HG03457 (cell line): ENCODE results near the gene SLFN5.
"Not testable (repeated sequence)": the region's sequence is repeated elsewhere in the genome, so short reads cannot be mapped to it uniquely, and the experiment has no call there.

ENCODE experiments used
- ATAC-seq: cut with Tn5 transposase; IDR thresholded peaks from one replicate; pipeline ENCODE4 v1.9.1; 2021; ENCODE audit warnings: moderate number of reproducible peaks; ENCODE audit not compliant: unreplicated experiment

SLFN5 gene

DNA sequence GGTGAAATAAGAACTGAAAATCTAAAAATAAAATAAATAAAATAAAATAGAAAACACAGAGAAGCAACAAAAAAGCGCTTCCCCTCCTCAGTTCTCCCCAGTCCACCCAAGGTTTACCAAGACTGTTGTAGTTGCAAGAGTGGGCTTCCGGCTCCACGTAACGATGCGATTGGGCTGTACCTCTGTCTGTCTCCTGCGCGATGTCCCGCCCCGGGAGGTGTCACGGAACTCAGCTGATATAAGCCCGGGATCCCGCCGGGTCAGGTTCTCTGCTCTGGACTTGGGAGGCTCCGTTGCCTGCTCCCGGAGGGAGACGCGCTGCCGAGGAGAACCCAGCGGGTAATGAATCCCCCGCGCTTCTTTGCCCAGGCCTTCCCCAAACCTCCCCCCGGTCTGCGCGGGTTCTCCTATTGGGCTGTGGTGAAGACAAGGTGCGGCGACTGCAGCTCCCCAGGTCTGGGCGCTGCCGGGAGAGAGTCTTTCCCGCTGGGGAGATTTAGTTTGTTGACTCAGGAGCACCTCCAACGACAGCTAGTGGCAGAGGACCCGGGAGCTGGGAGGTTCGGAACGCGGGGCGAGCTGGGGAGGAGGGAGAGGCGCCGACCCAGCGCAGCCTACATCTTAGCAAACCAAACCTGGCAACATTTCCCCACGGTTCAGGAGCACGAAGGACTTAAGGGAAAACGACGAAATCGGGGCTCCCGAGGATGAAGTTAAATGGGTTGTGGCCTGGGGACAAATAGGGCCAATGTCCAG lies at the start of gene SLFN5:
Gene SLFN5, plus strand, starts transcription at position 268 of the 756 bp plus-strand sequence. CDS start 15,619 bp downstream, outside the sequence.
- ATAC-seq, result peak; percentile 50

- ATAC-seq, result not testable (repeated sequence)
These were observed 48.9 kb upstream of the SLFN5 start, which contains the start of gene SLC35G3 for GRCh38 chr17:35194001-35194400. SLC35G3 (minus strand) TSS chr17:35194393; CDS start chr17:35194307, 86 bp downstream.

DNA sequence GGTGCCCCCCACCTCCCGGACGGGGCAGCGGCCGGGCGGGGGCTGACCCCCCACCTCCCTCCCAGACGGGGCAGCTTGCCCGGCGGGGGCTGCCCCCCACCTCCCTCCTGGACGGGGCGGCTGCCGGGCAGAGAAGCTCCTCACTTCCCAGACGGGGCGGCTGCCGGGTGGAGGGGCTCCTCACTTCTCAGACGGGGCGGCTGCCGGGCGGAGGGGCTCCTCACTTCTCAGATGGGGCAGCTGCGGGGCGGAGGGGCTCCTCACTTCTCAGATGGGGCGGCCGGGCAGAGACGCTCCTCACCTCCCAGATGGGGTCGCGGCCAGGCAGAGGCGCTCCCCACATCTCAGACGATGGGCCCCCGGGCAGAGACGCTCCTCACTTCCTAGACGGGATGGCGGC lies 47.8 kb upstream of the SLFN5 start:
- ATAC-seq, result not testable (repeated sequence)

DNA sequence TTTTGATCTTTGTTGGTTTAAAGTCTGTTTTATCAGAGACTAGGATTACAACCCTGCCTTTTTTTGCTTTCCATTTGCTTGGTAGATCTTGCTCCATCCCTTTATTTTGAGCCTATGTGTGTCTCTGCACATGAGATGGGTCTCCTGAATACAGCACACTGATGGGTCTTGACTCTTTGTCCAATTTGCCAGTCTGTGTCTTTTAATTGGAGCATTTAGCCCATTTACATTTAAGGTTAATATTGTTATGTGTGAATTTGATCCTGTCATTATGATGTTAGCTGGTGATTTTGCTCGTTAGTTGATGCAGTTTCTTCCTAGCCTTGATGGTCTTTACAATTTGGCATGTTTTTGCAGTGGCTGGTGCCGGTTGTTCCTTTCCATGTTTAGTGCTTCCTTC lies 40.3 kb upstream of the SLFN5 start:
- not testable (repeated sequence) for ATAC-seq

- ATAC-seq, result no peak
These were observed 32.1 kb upstream of the SLFN5 start for GRCh38 chr17:35210741-35211140.

- no peak for ATAC-seq
These were observed 30.2 kb upstream of the SLFN5 start for GRCh38 chr17:35212668-35213067.

DNA sequence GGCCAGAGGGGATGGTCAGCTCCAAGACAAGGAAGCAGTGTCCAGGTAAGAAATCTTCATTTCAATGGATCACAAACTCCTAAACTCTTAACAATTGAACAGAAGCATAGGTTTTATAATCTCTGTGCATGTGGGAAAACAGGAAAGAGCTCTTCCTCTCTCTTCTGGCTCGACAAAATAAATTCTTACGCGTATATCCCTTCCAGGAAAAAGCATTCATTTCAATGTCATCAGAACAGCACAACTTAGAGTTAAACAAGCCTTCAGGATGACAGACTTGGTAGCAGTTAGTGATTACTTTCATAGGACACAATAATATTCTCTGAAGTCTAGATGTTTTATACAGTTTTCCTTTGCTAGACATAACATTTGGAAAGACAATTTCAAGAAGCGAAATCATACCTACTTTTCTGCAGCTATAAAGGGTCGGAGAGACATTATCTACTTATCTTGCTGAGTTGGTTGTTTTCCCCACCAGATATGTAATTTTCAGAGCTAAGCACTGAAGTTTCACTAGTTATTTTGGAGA lies 29.4 kb upstream of the SLFN5 start:
- no peak for ATAC-seq

GRCh38 chr17:35214192-35214591 lies 28.7 kb upstream of the SLFN5 start:
- no peak for ATAC-seq

GRCh38 chr17:35214631-35215273 lies 28.1 kb upstream of the SLFN5 start:
- ATAC-seq, result no peak

- no peak for ATAC-seq
These were observed 25.8 kb upstream of the SLFN5 start for GRCh38 chr17:35217107-35217506.

GRCh38 chr17:35218915-35219314 lies 24.0 kb upstream of the SLFN5 start:
- ATAC-seq, result no peak

GRCh38 chr17:35222452-35222851 lies 20.4 kb upstream of the SLFN5 start:
- no peak for ATAC-seq

DNA sequence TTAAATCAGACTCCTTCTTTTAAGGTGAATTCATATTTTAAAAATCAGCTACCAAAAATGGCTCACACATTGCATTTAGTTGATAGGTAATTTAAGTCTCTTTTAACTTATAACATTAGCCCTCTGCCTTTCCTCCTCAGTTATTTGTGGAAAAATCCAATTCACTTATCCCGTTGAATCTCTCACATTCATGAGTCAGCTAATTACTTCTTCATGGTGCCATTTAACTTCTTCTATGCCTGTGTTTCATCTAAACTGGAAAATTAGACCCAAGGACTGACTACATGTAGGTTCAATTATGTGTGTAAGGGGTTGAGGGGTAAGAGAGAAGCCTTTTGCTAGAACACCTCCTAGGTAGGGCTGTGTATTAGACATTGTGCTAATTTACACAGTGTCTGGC lies 18.4 kb upstream of the SLFN5 start:
- ATAC-seq, result no peak

DNA sequence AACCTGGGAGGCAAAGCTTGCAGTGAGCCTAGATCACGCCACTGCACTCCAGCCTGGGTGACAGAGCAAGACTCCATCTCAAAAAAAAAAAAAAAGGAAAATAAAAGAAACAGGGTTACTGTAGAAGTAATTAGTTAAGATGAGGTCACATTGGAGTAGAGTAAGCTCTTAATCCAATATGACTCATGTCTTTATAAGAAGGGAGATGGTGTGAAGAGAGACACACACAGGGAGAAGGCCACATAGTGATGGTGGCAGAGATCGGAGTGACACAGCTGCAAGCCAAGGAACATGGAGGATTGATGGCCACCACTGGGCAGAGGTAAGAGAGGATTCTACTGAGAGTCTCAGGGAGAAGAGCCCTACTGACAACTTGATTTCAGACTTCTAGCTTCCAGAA lies 15.3 kb upstream of the SLFN5 start:
- ATAC-seq, result no peak

DNA sequence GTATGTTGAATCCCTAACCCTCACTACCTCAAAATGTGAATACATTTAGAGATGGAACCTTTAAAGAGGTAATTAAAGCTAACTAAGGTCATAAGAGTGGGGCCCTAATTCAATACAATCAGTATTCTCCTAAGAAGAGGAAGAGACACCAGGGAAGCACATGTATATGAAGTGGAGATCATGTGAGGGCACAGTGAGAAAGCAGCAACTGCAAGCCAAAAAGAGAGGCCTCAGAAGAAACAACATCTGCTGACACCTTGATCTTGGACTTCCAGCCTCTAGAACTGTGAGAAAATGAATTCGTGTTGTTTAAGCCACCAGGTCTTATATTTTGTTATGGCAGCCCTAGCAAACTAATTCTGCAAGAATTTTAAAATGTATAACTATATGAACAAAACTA lies 13.2 kb upstream of the SLFN5 start:
- ATAC-seq, result no peak

- not testable (repeated sequence) for ATAC-seq
These were observed 8.6 kb upstream of the SLFN5 start for GRCh38 chr17:35234315-35234714.

DNA sequence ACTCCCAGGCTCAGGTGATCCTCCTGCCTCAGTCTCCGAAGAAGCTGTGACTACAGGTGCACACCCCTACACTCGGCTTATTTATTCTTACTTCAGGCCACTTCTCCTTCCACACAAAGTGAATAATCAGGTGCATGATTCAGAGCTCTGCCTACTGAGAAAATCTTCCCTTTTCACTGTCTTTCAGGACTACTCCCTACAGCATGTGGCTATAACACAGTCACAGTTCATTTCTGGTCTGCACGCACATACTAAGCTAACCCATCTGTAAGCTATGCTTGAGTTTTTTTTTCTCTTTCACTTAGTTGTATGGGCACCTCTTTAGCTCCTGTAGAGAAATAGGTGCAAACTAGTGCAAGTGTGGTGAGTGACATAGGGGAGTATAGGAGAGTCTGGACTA lies 7.6 kb upstream of the SLFN5 start:
- ATAC-seq, result no peak

DNA sequence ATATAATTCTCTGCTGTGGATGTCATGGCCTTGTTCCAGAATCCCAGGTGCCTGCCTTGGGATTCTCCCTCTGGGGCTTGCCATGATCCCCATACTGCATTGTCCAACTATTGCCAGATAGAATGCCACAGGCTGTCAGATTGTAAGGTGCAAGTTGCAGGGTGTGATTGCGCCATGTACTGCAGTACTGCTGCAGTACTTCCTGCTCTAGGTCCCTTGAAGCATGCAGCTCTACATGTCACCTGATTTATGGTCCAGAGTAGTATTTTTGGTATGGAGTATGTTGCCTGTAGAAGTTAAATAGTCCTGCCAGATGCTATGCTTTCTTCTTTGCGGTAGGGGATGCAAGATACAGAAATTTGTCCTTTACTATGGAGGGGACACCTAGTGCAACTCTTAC lies 7.0 kb upstream of the SLFN5 start:
- ATAC-seq, result no peak

DNA sequence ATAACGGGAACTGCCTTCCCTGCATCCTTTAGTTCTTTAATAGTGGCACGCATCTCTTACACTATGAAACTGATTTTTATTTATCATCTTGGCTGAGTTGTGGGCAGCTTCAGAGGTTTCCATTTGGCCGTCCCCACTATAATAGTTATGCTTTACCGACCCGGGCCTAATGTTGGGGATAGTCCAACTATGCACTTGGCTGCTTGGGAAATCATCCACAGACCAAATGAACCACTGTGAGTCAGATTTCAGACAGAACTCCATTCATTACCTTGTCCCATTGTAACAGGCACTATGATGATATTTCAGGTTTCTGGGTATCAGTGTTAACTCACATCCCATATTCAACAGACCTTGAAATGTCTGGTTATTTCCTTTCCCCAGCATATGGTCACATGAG lies 6.1 kb upstream of the SLFN5 start:
- ATAC-seq, result no peak

- no peak for ATAC-seq
These were observed 4.1 kb upstream of the SLFN5 start for GRCh38 chr17:35238821-35239220.

DNA sequence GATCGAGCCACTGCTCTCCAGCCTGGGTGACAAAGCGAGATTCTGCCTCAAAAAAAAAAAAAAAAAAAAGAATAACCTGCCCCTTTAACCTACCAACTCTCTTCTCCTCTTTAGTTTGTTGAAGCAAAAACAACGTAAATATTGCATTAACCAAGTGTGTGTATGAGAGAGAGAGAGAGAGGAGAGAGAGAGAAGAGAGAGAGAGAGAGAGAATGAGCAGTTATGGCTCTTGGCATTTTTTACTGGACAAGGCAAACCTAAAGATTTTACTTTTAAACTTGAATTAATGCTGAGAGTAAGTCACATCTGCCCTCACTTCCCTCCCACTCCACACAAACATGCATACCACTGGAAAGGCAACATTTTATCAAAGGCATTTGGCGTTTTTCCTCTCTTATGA lies 3.0 kb upstream of the SLFN5 start:
- ATAC-seq, result no peak

DNA sequence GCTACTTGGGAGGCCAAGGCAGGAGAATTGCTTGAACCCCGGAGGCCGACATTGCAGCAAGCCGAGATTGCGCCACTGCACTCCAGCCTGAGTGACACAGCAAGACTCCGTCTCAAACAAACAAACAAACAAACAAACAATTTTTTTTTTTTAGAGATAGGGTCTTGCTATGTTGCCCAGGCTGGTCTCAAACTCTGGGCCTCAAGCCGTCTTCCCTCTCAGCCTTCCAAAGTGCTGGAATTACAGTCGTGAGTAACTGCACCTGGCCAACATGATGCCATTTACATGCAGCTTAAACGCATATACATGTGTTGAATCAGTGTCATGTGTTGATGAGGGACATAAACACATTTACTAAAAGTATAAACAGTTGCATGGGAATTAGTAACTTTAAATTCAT lies 2.0 kb upstream of the SLFN5 start:
- no peak for ATAC-seq
